ENCODE measurements around the gene GSN. TPM values are rescaled to one million over a fixed set of nuclear protein-coding genes. Genes with fewer than 3 reads are reported as not detected.

Gene GSN
- total and polyA plus RNA-seq, 10 of the 15 experiments (the other 5 are each of a cell fraction or from before 2014, with no cell fraction given) = 0.66 to 9.2 (median 6.2) TPM

DNA sequence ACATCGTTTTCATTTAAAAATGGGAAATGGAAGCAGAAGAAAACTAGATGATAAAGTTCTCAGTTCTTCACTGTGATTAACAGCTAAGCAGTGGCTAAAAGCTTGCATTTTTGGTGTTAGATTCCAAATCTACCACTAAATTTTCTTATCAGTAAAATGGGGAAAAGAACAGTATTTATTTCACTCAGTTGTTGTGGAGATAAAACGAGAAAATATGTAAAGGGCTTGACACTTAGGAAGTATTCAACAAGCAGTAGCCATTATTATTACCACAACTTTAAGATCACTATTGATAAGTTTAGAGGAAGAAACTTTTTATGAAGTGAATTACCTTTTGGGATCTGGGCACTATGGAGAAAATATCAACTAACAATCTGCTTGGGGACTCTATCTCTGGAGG is 97.6 kb downstream of the GSN start:
- Histone ChIP-seq H3K9me3 (replicated peaks; ENCODE audit: control insufficient read depth, insufficient read depth, low read length) (no peaks in the 10 kb centered on the region; the same call in 2 of the 3 replicates), H3K4me1 (ENCODE audit: control insufficient read depth, insufficient read depth, low read length) (peaks cover 6% of the 10 kb centered on the region; the same call in 1 of the 2 replicates), H3K27ac (ENCODE audit: control insufficient read depth, insufficient read depth) (no peak overlapping the region), H3K79me2 (ENCODE audit: control insufficient read depth, insufficient read depth, low read length) (no peaks in the 10 kb centered on the region; the same call in 1 of the 2 replicates), H3K4me3 (no peak overlapping the region), H3K4me2 (ENCODE audit: control insufficient read depth, insufficient read depth) (no peak overlapping the region), H3K9ac (ENCODE audit: control insufficient read depth, insufficient read depth, low read length) (no peak overlapping the region), H3K36me3 (ENCODE audit: control insufficient read depth in 2 of 2, insufficient read depth in 2 of 2, low read length in 1 of 2) (no peaks in the 10 kb centered on the region), H3K27me3 (replicated peaks in 1 of 2; ENCODE audit: control insufficient read depth in 2 of 2, insufficient read depth in 2 of 2, low read length in 1 of 2) (no peaks in the 10 kb centered on the region), H2AFZ (ENCODE audit: control insufficient read depth, low read depth, low read length) (no peak overlapping the region), H4K20me1 (ENCODE audit: control insufficient read depth, insufficient read depth) (no peaks in the 10 kb centered on the region)
- FAIRE-seq (no peak), DNase-seq (ENCODE audit: low read depth, low spot score) (no peak), ATAC-seq (no peak)
- BruUV-seq (replicated peaks) = no TSS peak
- TF ChIP-seq RBBP5 (conservative IDR thresholded peaks at IDR 0.05) (no peak), RB1 (IDR thresholded peaks at IDR 0.05; ENCODE audit: borderline replicate concordance) (no peak), ZNF207 (IDR thresholded peaks at IDR 0.05; ENCODE audit: borderline replicate concordance) (no peak), ASH2L (IDR thresholded peaks at IDR 0.05; ENCODE audit: borderline replicate concordance, low read depth) (no peak), KAT2A (conservative IDR thresholded peaks at IDR 0.05; ENCODE audit: control insufficient read depth, low read depth, low read length) (no peak)
- TF ChIP-seq, protein P1, sequence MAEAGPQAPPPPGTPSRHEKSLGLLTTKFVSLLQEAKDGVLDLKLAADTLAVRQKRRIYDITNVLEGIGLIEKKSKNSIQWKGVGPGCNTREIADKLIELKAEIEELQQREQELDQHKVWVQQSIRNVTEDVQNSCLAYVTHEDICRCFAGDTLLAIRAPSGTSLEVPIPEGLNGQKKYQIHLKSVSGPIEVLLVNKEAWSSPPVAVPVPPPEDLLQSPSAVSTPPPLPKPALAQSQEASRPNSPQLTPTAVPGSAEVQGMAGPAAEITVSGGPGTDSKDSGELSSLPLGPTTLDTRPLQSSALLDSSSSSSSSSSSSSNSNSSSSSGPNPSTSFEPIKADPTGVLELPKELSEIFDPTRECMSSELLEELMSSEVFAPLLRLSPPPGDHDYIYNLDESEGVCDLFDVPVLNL (IDR thresholded peaks at IDR 0.05; ENCODE audit: low read depth, low read length) = no peak
- TF ChIP-seq, protein P2, sequence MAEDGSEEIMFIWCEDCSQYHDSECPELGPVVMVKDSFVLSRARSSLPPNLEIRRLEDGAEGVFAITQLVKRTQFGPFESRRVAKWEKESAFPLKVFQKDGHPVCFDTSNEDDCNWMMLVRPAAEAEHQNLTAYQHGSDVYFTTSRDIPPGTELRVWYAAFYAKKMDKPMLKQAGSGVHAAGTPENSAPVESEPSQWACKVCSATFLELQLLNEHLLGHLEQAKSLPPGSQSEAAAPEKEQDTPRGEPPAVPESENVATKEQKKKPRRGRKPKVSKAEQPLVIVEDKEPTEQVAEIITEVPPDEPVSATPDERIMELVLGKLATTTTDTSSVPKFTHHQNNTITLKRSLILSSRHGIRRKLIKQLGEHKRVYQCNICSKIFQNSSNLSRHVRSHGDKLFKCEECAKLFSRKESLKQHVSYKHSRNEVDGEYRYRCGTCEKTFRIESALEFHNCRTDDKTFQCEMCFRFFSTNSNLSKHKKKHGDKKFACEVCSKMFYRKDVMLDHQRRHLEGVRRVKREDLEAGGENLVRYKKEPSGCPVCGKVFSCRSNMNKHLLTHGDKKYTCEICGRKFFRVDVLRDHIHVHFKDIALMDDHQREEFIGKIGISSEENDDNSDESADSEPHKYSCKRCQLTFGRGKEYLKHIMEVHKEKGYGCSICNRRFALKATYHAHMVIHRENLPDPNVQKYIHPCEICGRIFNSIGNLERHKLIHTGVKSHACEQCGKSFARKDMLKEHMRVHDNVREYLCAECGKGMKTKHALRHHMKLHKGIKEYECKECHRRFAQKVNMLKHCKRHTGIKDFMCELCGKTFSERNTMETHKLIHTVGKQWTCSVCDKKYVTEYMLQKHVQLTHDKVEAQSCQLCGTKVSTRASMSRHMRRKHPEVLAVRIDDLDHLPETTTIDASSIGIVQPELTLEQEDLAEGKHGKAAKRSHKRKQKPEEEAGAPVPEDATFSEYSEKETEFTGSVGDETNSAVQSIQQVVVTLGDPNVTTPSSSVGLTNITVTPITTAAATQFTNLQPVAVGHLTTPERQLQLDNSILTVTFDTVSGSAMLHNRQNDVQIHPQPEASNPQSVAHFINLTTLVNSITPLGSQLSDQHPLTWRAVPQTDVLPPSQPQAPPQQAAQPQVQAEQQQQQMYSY (CRISPR knock-in tag; IDR thresholded peaks at IDR 0.05) = no peak
- POLR2A ChIA-PET = interaction anchor here (1.2 kb wide), 1 partner anchor 10 kb away, joined by 5 read pairs; no protein-coding TSS in a partner anchor
- in situ Hi-C loops (cut with MboI) = no loop called here
- intact Hi-C loops (cut with micrococcal nuclease; ENCODE audit: unreplicated experiment) = no loop called here
- CTCF ChIA-PET = interaction anchor here (0.9 to 2.5 kb wide), 3 partner anchors 10 to 34 kb away, joined by 4 to 6 read pairs (median 5); no protein-coding TSS in a partner anchor
- SMC1A ChIA-PET (ENCODE audit: uncharacterized antibody, unreplicated experiment) = interaction anchor here (1.6 to 3.5 kb wide), 2 partner anchors 10 to 12 kb away, joined by 3 to 22 read pairs; no protein-coding TSS in a partner anchor
- RAD21 ChIA-PET (ENCODE audit: unreplicated experiment) = no interaction called here
- 57% methylated on average over 2 of the region's 2 CpGs for WGBS (ENCODE audit: insufficient coverage, insufficient replicate concordance, low lambda C conversion rate, missing lambda C conversion rate)
